ENCODE measurements around the gene ZNF74.
"Not testable (repeated sequence)": the region's sequence is repeated elsewhere in the genome, so short reads cannot be mapped to it uniquely, and the experiment has no call there.

The ZNF74 gene

GRCh38 chr22:20414450-20414849 lies 20.5 kb downstream of the ZNF74 start:
- TF ChIP-seq CTCF (conservative IDR thresholded peaks at IDR 0.05), result no peak

GRCh38 chr22:20415241-20415640 lies 21.3 kb downstream of the ZNF74 start:
- H3K27ac ChIP-seq, result not testable (repeated sequence)

More at GRCh38 chr22:20414450-20414849, 20.5 kb downstream of the ZNF74 start:
- no peak overlapping the region for H3K27ac ChIP-seq

DNA sequence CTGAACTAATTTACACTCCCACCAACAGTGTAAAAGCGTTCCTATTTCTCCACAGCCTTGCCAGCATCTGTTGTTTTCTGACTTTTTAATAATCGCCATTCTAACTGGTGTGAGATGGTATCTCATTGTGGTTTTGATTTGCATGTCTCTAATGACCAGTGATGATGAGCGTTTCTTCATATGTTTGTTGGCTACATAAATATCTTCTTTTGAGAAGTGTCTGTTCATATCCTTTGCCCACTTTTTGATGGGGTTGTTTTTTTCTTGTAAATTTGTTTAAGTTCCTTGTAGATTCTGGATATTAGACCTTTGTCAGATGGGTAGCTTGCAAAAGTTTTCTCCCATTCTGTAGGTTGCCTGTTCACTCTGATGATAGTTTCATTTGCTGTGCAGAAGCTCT lies 21.7 kb downstream of the ZNF74 start:
- not testable (repeated sequence) for H3K27ac ChIP-seq

- H3K27ac ChIP-seq, result peak overlapping the region; percentile 40; the same call in 1 of the 2 replicates
- TF ChIP-seq CTCF (conservative IDR thresholded peaks at IDR 0.05), result peak; percentile 95
These were observed 24.3 kb downstream of the ZNF74 start for GRCh38 chr22:20418211-20418788.

DNA sequence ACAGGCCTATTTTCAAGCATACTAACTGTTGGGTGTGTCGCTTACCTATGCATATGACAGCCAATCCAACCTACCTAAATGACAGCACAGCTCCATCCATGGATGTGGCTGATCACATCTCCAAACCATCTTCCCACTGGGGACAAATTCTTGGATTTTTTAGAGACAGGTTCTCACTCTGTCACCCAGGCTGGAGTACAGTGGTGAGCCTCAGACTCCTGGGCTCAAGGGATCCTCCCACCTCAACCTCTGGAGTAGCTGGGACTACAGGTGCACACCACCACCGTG lies 25.7 kb downstream of the ZNF74 start:
- H3K27ac ChIP-seq, result no peak overlapping the region
- TF ChIP-seq CTCF (conservative IDR thresholded peaks at IDR 0.05), result no peak

GRCh38 chr22:20420157-20420842 lies 26.3 kb downstream of the ZNF74 start:
- no peak for TF ChIP-seq CTCF (conservative IDR thresholded peaks at IDR 0.05)
- H3K27ac ChIP-seq, result no peak overlapping the region

- H3K27ac ChIP-seq, result no peak overlapping the region
- no peak for TF ChIP-seq CTCF (conservative IDR thresholded peaks at IDR 0.05)
These were observed 27.5 kb downstream of the ZNF74 start for GRCh38 chr22:20421507-20421874.

GRCh38 chr22:20422271-20423007 lies 28.5 kb downstream of the ZNF74 start:
- no peak overlapping the region for H3K27ac ChIP-seq
- no peak for TF ChIP-seq CTCF (conservative IDR thresholded peaks at IDR 0.05)
